Right cardiac atrium (tissue), 5 donors: ENCODE data around the gene CKAP2L. TPM values are rescaled to one million over a fixed set of nuclear protein-coding genes. Genes with fewer than 3 reads are reported as not detected.
A peak's percentile ranks its signal among the peaks of the same experiment; 100 is the strongest.

ENCODE experiments used
- ATAC-seq, 2 donors: fragments of 200-7000 bp; cut with Tn5 transposase; one replicate each; pipeline versions ENCODE4 v1.8.0 to v1.9.1; 2020; ENCODE audit warnings: moderate library complexity in 2 of 2, mild to moderate bottlenecking in 1 of 2
- DNase-seq, 3 donors: peaks; one replicate each; pipeline ENCODE4 v3.0.0-alpha.2; 2020
- H3K27ac ChIP-seq: one replicate; pipeline ENCODE4 v1.5.1; 2013; ENCODE audit warnings: mild to moderate bottlenecking, low read length, control low read depth, moderate library complexity
- H3K27me3 ChIP-seq: one replicate; pipeline ENCODE4 v1.6.1; 2013; ENCODE audit not compliant: control insufficient read depth, insufficient read depth
- H3K4me1 ChIP-seq: one replicate; pipeline ENCODE4 v1.6.1; 2013; ENCODE audit warnings: low read length; ENCODE audit not compliant: control insufficient read depth, insufficient read depth
- H3K4me3 ChIP-seq: one replicate; pipeline ENCODE4 v1.5.1; 2013; ENCODE audit warnings: low read length, control low read depth
- H3K9me3 ChIP-seq: one replicate; pipeline ENCODE4 v1.6.1; 2013; ENCODE audit warnings: low read length; ENCODE audit not compliant: control insufficient read depth
- WGBS: extraction: QIAGEN DNeasy Blood & Tissue Kit; methylation state at CpG from one replicate; pipeline ENCODE4 v1.1.7; 2013; 5-methylcytosine and 5-hydroxymethylcytosine counted together
- intact Hi-C, 4 donors: fragments of 100-400 bp; cut with DNase I; formaldehyde crosslinking; loops; one replicate each; pipeline versions ENCODE4 v1.11.0 to v1.14.0; 2022 to 2023
- polyA plus RNA-seq: library from polyadenylated mRNA; stranded (reverse); fragments of 200-250 nt; gene quantifications from one replicate; pipeline ENCODE4 v1.2.3, GENCODE V29; 2013
- total RNA-seq, 4 donors: library from RNA; stranded (reverse); fragmentation: NEBNext Ultra II Directional; extraction: Animal tissue kit (Norgen Biotek cat#: 25700); gene quantifications; one replicate each; pipeline ENCODE4 v1.2.1, GENCODE V29; 2021
- donor health status: healthy with polysubstance abuse.
- donor health status: DM: no; HTN: yes; CAD: no.
- donor health status: DM: no; HTN: no; CAD: no.
- donor health status: DM: no; HTN: yes; CAD: no; lungs with severe emphysema.
- donor health status: DM: yes; HTN: yes; CAD: no.

CKAP2L gene
- total and polyA plus RNA-seq, 5 donors = 0.26 to 0.46 TPM; not detected in 3

DNA sequence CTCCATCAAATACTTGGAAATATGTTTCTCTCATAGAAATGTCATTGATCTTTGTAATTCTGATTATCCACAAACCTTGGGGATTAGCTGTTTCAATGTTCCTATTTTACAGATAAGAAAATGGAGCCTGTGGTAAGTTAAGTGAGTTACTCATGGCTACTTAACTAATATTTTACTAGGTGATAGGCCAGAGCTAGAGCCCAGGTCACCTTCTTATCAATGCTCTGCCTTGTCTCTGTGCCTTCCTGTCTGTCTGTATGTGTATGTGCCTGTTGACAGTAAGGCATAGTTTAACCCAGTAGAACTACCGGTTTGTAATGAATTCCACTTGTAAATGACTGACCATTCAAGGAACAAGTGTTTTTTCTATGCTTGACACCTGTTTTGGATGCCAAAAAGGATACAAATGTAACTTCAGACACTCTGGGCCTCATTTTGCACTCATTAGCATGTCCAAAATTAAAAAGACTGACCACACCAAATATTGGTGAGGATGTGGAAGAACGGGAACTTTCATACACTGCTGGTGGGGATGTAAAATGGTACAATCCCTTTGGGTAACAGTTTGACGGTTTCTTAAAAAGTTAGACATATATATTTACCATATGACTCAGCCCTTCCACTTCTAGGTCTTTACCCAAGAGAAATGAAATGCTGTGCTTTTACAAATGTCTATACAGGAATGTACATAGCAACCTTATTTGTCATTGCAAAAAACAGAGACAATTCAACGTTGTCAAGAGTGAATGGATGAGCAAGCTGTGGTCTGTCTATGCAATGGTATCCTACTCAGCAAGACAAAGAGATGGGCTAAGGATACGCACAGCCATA lies 39.5 kb upstream of the CKAP2L start:
- Histone ChIP-seq H3K4me3 (no peak overlapping the region), H3K4me1 (no peaks in the 10 kb centered on the region), H3K9me3 (peaks cover 2% of the 10 kb centered on the region), H3K27ac (no peak overlapping the region), H3K27me3 (no peaks in the 10 kb centered on the region)
- ATAC-seq = no peak
- intact Hi-C loops = no loop called here
- 72% methylated on average over 5 of the region's 5 CpGs for WGBS
- DNase-seq = no peak

DNA sequence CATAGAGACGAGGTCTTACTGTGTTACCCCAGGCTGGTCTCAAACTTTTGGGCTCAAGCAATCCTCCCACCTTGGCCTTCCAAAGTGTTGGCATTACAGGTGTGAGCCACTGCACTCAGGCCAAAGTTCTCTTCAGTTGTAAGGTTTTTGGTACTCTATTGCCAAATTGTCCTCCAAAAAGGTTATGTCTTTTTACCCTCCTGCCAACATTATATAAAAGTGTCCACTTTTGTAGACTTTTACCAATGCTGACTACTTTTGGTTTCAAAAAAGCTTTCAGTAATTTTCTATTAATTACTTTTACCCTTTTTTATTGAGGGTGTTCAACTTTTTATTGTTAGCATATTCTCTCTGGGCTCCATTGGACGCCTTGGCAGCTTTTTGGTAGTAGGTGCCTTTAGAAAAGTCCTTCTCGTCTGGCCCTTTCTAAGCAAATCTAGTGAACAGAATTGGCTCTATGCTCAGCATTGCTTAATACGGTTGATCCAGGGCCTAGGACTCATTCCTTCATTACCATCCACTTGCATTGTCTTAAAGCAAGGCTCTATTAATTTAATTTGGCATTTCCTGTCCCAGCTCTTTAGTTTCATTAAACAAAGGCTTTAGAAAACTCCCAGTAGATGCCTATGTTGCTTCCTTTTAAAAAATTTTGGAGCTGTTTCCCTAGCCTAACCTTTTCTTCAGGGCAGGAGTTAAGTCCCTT lies 36.6 kb upstream of the CKAP2L start:
- no peaks in the 10 kb centered on the region for H3K27me3 ChIP-seq
- H3K4me3 ChIP-seq = no peak overlapping the region
- H3K9me3 ChIP-seq = peaks cover 2% of the 10 kb centered on the region
- ATAC-seq = no peak
- intact Hi-C loops = no loop called here
- 86% methylated on average over 4 of the region's 4 CpGs for WGBS
- no peak overlapping the region for H3K27ac ChIP-seq
- no peak for DNase-seq
- H3K4me1 ChIP-seq = no peaks in the 10 kb centered on the region

DNA sequence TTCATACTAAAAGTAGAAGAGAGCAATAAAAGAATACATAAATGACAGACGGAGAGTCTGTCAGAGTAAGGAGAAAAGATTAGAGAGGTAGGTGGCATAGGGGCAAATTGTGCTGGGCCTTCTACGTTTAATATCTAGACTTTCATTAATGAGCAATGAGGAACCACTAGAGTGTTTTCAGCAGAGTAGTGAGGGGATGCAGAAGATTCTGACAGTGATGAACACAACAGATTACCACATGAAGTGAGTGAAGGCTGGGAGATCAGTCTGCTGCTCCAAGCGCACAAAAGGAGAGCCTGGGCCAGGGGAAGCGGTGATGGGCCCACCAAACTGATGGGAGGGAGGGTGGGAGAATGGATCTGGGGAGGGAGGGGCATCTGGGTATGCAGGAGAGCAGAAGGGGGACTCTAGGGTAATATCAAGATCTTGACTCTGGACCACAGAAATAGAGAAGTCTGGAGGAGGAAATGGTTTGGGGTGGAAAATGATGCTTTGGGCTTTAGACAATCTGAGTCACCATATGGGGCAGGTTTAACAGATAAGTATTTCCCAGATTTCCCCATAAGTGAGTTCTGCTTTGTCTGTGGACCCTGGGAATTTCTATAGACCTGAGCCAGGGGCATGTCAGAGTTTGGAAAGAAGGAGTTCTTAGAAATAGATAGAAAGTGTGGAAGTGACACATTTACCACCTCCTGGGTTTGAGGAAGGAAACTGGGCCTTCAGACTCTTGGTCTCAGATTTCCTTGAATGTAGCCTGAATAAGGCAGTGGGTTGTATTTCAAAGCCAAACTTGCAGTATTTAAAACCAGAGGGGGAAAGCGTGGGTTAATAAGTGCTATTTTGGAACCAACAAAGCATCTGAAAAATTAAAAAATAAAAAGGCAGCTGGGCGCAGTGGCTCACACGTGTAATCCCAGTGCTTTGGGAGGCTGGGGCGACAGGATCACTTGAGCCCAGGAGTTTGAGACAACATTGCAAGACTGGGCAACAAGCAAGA lies 34.9 kb upstream of the CKAP2L start:
- WGBS = 76% methylated on average over 8 of the region's 8 CpGs
- peaks cover 3% of the 10 kb centered on the region for H3K4me1 ChIP-seq
- no peak overlapping the region for H3K4me3 ChIP-seq
- ATAC-seq (no peak), DNase-seq (no peak)
- peaks cover 2% of the 10 kb centered on the region for H3K9me3 ChIP-seq
- intact Hi-C loops = no loop called here
- no peak overlapping the region for H3K27ac ChIP-seq
- no peaks in the 10 kb centered on the region for H3K27me3 ChIP-seq

DNA sequence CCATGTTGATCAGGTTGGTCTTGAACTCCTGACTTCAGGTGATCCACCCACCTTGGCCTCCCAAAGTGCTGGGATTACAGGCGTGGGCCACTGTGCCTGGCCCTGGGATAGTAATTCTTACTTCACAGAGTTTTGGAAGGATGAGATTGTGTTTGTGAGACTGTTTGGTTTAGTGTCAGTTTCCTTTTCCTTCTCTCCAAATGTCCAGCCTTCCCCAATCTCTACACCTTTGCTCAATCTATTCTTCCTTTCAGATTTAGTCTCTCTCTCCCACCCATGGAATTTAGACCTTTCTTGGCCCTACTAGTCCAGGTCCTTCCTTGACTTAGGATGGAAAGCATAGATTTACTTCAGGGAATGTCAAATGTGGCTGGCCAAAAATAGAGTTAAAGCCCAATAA lies 32.1 kb upstream of the CKAP2L start:
- Histone ChIP-seq H3K9me3 (peaks cover 2% of the 10 kb centered on the region), H3K27ac (no peak overlapping the region), H3K4me1 (peaks cover 5% of the 10 kb centered on the region), H3K27me3 (no peaks in the 10 kb centered on the region), H3K4me3 (no peak overlapping the region)
- DNase-seq (no peak), ATAC-seq (no peak)
- intact Hi-C loops = no loop called here
- 0% methylated on average over 1 of the region's 1 CpG for WGBS

DNA sequence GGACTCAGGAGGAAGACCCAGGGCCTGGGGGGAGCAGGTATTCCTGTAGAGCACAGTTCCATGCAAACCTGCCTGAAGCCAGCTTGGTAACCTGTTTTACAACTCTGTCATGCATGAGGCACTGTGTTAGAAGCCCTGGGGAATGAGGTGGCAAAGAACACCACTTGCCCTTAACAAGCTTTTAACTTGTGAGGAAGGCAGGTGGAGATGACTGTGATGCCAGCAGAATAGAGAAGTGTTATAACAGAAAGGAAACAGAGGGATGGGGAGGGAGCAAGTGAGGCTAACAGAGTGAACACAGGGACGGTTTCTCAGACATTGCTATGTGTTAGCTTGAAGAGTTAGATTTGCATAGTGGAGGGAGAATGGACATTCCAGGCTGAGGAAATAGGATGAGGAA lies 31.4 kb upstream of the CKAP2L start:
- Histone ChIP-seq H3K4me1 (peaks cover 5% of the 10 kb centered on the region), H3K4me3 (no peak overlapping the region)
- DNase-seq = no peak

DNA sequence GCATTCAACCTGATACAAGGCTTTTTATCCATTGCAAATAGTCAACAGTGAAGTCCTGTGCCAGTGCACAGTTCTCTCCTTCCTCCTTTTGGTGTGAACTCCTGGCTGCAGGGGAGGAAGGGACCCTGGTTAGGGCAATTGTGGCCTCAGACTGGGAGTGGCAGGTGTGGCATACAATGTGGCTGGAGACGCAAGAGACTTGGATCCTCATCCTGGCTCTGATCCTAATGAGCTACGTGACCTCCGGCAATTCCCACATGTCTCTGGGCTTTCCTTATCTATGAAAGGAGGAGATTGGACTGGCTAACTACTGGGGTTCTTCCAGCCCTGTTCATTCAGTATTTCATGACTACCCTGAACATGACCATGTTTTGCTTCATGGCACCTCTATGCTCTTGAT lies 30.4 kb upstream of the CKAP2L start:
- WGBS = 32% methylated on average over 3 of the region's 3 CpGs
- no peak overlapping the region for H3K4me3 ChIP-seq
- no peaks in the 10 kb centered on the region for H3K27me3 ChIP-seq
- DNase-seq (no peak), ATAC-seq (peak in 1 of 2 donors; percentile 54)
- H3K9me3 ChIP-seq = no peaks in the 10 kb centered on the region
- peaks cover 5% of the 10 kb centered on the region for H3K4me1 ChIP-seq
- no peak overlapping the region for H3K27ac ChIP-seq
- intact Hi-C loops = no loop called here

More for the DNA sequence above, 31.4 kb upstream of the CKAP2L start:
- peaks cover 2% of the 10 kb centered on the region for H3K9me3 ChIP-seq
- 87% methylated on average over 1 of the region's 1 CpG for WGBS
- no peak overlapping the region for H3K27ac ChIP-seq
- H3K27me3 ChIP-seq = no peaks in the 10 kb centered on the region
- no peak for ATAC-seq
- intact Hi-C loops = no loop called here

DNA sequence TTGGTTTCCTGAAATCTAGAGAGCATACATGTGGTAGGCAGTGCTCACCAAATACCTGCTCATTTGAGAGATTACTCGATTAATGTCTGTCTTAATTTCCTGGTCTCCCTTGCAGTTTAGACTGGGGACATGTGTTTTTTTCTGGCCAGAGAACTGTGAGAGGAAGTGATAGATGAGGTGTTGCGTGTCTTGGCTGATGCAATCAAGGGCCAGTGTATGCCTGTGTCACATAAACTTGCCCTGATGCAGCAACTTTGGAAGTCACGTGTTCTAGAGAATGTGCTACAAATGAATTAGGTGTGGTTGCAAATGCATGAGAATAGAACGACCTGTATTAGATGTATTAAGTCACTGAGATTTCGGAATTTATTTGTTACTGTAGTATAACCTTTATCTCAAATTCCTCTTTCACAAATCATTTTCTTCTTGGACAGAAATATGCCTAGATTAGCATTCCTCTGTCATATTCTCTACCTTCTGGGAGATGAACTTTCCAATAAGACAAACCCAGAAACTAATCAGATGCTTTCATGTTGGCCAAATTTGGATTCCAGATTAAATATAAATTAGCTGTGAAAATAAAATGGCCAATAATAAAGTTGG lies 29.8 kb upstream of the CKAP2L start:
- H3K27me3 ChIP-seq = no peaks in the 10 kb centered on the region
- peak; percentile 76 to 81 for ATAC-seq
- 40% methylated on average over 5 of the region's 5 CpGs for WGBS
- peak; percentile 41 to 57 (median 49) for DNase-seq
- H3K4me1 ChIP-seq = peaks cover 5% of the 10 kb centered on the region
- intact Hi-C loops = no loop called here
- no peaks in the 10 kb centered on the region for H3K9me3 ChIP-seq
- no peak overlapping the region for H3K27ac ChIP-seq
- H3K4me3 ChIP-seq = no peak overlapping the region

DNA sequence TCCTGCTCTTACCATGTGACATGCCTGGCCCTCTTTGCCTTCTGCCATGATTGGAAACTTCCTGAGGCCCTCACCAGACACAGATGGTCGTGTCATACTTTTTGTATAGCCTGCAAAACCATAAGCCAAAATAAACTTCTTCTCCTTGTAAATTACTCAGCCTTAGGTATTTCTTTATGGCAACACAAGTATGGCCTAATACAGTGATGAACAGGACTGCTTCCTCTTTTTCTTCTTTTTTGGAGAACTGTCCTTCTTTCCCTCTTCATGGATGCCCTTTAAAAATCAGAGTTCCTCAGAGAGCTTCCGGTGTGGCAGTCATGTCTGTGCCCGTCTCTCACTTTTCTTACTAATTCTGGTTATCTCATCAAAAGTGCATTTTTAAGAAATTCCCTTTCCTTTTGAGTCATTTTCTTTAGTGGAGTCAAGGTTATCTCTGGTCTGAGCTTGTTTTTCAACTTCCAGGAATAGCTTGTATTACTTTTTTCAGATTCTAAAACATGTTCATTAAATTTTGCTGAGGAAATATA lies 29.1 kb upstream of the CKAP2L start:
- Histone ChIP-seq H3K27me3 (no peaks in the 10 kb centered on the region), H3K9me3 (no peaks in the 10 kb centered on the region), H3K4me1 (peaks cover 5% of the 10 kb centered on the region), H3K4me3 (no peak overlapping the region), H3K27ac (no peak overlapping the region)
- DNase-seq (no peak), ATAC-seq (peak; percentile 31 to 53)
- WGBS = 43% methylated on average over 3 of the region's 3 CpGs
- intact Hi-C loops = no loop called here

DNA sequence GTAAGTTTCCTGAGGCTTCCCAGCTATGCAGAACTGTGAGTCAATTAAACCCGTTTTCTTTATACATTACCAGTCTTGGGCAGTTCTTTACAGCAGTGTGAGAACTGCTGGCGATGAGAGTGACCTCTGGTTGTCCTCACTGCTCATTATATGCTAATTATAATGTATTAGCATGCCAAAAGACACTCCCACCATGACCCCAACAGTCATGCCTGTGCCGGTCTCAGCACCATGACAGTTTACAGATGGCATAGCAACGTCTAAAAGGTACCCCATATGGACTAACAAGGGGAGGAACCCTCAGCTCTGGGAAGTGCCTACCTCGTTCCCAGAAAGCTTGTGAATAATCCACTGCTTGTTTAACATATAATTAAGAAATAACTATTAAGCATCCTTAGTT lies 28.0 kb upstream of the CKAP2L start:
- H3K9me3 ChIP-seq = no peaks in the 10 kb centered on the region
- H3K27me3 ChIP-seq = no peaks in the 10 kb centered on the region
- H3K4me3 ChIP-seq = no peak overlapping the region
- ATAC-seq (no peak), DNase-seq (no peak)
- 87% methylated on average over 5 of the region's 5 CpGs for WGBS
- peaks cover 5% of the 10 kb centered on the region for H3K4me1 ChIP-seq
- intact Hi-C loops = no loop called here
- H3K27ac ChIP-seq = no peak overlapping the region

DNA sequence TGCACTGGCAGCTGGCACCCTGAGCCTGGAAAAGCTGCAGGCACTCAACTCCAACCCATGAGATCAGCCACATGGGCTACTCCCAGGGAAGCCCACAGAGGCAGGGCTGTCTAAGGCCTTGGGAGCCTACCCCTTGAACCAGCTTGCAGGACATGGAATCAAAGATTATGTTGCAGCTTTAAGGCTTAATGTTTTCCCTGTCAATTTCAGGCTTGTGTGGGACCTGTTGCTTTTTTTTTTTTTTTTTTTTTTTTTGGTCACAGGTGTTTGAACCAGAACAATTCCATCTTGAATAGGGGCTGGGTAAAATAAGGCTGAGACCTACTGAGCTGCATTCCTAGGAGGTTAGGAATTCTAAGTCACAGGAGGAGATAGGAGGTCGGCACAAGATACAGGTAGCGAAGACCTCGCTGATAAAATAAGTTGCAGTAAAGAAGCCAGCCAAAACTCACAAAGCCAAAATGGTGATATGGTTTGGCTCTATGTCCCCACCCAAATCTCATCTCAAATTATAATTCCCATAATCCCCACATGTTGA lies 27.4 kb upstream of the CKAP2L start:
- H3K4me3 ChIP-seq = no peak overlapping the region
- no peak for ATAC-seq
- no peak overlapping the region for H3K27ac ChIP-seq
- intact Hi-C loops = no loop called here
- H3K4me1 ChIP-seq = peaks cover 5% of the 10 kb centered on the region
- DNase-seq = no peak
- 91% methylated on average over 3 of the region's 3 CpGs for WGBS
- no peaks in the 10 kb centered on the region for H3K27me3 ChIP-seq
- no peaks in the 10 kb centered on the region for H3K9me3 ChIP-seq
